ENCODE results near the gene TBCD.

TBCD gene

GRCh38 chr17:82907797-82908542, 156.1 kb downstream of the TBCD start:
- no peak for DNase-seq (ENCODE audit: low read depth)

GRCh38 chr17:82908543-82909160, 156.8 kb downstream of the TBCD start:
- DNase-seq (ENCODE audit: low read depth): no peak

GRCh38 chr17:82909322-82909904, 157.5 kb downstream of the TBCD start:
- DNase-seq (ENCODE audit: low read depth): no peak

DNA sequence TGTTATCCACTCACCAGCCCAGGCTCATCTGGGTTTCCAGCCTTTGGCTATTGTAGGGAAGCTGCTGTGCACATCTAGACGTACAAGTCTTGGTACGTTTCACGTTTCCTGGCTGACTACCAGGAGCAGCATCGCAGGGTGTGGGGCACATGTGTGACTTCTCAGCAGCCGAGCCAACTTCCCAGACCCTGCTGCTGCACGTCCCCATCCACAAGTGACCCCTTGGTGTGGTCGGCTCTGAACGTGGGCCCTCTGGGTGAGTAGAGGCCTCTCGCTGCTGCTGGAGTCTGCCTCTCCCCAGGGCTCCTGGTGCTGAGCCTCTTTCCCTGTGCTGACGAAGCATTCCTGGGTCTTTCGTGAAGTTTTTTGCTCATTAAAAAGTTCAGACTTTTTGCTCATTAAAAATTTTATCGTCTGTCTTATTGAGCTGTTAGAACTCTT, 158.2 kb downstream of the TBCD start:
- DNase-seq (ENCODE audit: low read depth): no peak

DNA sequence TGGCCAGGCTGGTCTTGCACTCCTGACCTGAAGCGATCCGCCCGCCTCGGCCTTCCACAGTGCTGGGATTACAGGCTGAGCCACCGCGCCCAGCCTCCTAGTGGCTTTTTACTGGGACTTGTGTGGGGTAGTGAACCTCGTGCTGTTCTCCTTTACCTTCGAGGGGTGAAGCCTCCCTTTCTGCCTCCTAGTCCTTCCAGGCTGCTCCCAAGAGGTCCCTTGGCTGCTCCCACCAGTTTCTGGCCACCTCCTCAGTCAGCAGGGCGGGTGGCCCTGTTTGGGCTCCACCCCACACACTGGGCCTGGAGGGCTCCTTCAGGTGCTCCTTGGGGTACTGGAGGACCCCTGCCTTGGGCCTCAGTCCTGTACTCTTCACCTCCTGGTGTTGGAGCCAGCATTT, 158.9 kb downstream of the TBCD start:
- DNase-seq (ENCODE audit: low read depth): no peak

DNA sequence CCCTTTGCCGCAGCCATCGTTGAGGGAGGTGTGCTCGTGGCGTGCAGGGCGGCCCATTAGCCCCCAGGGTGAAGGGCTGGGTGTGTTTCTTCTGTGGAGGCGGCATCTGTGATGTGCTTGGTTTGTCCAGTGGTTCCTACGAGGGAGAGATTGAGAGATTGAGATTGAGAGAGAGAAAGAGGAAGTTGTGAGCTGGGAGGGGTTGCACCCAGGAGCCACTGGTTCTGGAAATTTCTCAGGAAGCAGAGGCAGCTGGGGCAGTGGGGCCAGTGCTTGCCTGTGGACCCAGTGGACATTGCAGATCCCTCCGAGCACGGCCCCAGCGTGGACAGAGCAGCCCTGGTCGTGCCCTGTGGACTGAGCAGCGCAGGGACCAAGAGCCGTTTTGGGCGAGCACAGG, 160.0 kb downstream of the TBCD start:
- DNase-seq (ENCODE audit: low read depth): no peak

DNA sequence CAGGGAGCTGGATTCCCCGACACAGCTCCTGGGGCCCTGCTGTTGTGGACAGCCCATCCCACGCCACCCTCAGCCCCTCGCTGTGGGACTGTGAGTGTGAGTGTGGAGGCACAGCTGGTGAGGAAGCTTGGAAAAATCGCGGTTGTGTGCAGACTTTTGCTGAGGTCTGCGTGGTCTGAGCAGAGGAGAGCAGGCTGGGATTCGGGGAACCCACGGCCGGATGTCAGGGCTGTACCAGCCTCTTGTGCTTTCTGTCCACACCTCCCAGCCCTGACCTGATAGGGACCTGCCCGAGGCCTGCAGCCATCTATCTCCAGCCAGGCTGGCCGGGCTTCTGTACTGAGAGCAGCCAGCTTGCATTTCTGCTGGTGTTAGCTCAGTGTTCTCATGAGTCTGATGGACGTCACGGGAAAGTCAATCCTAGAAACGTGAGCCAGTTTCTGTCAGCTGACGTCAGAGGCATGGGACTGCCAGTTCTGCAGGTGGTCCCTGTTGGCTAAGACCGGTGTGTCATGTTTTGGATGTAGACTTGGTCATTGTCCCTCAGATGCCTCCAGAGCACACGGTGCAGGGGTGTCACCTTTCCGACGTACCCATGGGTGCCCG, 160.7 kb downstream of the TBCD start:
- DNase-seq (ENCODE audit: low read depth): no peak

GRCh38 chr17:82913304-82914043, 161.6 kb downstream of the TBCD start:
- no peak for DNase-seq (ENCODE audit: low read depth)

DNA sequence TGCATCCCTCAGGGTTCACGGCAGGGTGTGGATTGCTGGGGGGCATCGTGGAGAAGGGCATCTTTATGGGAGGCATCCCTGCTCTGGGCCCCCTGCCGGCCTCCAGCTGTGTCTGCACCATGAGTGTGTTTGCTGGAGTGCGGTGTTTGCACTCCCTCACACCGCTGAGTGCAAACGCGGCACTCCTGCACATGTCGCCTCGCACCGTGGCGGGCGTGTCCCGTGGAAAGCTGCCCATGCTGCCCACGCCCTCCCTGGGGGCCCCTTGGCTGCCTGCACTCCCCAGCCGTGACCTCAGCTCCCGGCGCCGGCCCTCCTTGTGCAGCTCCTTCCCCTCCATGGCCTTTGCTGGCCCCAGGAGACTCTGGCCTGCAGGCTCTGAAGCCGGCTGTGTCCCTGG, 162.5 kb downstream of the TBCD start:
- no peak for DNase-seq (ENCODE audit: low read depth)

DNA sequence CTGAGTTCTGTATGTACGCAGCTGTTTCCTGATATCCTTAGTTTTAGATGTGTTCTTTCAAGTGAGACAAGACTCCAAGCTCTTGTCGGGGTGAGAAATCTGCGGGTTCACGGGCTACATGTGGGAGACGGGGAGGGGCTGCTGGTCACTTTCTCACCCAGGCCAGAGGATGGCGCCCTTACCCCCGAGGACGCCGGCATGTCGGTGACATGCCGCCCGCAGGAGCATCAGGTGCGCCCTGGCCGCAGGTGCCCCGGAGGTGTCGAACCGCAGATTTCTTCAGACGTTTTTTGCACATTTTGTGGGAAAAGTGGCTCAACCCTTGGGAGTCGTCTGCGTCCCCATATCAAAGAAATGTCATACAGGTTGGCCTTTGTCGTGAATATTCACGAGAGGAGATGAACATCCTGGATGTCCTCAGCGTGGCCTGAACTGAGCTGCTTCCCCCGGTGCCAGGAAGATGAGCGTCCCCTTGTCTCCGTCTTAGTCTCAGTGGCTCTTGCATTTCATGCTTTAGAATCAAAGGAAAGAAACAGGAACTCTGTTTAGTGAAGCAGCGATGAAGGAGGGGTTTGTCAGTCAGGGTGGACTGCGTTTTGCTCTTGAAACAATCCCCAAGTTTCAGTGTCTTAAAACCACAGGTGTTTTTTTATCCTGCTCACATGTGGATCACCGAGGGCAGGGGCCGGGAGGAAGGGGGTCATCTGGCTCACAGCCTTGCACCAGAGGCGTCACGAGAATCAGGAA, 163.3 kb downstream of the TBCD start:
- no peak for DNase-seq (ENCODE audit: low read depth)

- no peak for DNase-seq (ENCODE audit: low read depth)
These were observed 163.8 kb downstream of the TBCD start for GRCh38 chr17:82915757-82916027.

DNA sequence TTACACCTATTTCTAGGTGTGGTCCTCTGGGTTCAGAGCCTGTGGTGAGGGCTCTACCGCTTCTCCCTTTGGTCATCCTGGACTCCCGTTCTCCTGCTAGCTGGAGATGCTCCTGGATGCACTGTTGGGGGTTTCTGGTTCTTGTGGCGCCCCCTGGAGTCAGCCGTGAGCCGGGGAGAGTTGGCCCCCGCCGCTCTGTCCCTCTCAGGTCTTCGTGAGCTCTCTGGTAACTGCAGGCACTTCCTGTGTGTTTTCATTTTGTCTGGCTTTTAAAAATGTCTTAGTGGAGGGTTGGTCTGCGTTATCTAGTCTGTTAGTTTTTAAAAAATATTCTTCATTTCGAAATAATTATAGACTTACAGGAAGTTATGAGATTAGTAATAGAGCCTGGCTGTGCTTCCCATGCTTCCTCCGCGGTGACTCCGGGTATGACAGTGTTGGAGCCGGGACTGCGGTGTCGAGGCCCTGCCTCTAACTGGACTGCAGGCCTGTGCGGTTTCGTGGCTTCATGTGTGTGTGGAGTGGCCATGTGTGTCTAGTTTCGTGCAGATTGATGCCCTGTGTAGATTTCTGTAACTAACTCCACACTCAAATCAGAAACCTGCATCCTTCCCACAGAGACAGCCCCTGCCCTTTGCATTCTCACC, 166.0 kb downstream of the TBCD start:
- DNase-seq (ENCODE audit: low read depth): no peak

DNA sequence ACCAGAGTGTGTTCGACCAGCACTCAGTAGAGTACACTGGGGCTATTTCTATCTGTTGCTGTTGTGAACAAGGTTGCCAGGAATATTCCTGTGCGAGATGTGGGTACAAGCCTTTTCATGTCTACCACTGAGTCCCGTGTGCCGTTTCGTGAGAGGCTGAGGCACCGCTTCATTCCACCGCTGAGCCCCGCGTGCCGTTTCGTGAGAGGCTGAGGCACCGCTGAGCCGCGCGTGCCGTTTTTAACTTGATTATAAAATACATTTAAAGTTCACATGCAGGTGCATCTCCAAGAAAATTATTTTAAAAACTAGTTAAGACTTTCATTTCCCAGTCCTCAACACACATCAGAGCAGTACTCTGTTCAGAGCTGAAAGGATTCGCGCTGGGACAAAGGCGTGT, 166.6 kb downstream of the TBCD start:
- no peak for DNase-seq (ENCODE audit: low read depth)

DNA sequence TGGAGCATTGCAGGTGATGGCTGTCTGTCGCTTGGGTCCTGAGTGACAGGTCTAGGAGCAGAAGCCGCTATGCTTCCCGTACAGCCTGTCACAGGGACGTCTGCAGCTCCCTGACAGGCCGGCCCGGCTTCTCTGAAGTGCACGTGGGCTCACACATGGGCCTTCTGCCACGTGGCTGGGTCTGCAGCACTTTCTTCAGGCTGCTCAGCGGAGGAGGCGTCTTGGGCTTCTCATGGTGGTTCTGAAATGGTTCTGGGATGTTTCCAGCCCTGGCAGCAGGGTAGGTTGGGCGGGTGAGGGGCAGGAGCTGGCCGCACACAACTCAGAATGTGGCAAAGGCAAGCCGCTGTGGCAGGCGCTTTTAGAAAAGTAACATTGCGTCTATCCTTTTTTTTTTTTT, 168.3 kb downstream of the TBCD start:
- no peak for DNase-seq (ENCODE audit: low read depth)

GRCh38 chr17:82920715-82921114, 168.8 kb downstream of the TBCD start:
- DNase-seq (ENCODE audit: low read depth): no peak

DNA sequence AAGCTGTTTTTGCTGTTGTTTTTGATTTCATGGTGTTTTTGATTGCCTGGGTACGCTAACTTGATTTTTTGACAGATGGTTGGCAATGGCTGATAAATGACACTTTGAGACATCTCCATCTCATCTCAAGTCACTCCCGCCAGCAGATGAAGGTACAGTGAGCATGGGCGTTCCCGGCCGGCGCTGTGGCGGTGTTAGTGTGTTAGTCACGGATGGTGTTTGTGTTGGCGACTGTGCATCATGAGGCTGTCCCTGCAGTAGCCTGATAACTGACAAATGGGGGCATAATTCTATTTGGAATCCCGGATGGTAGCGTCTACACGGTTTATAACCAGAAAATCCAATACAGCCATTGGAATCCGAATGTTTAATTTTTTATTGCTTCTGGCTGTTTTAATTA, 169.6 kb downstream of the TBCD start:
- DNase-seq (ENCODE audit: low read depth): no peak

- no peak for DNase-seq (ENCODE audit: low read depth)
These were observed 170.8 kb downstream of the TBCD start for GRCh38 chr17:82922646-82923045.

GRCh38 chr17:82923366-82924113, 171.7 kb downstream of the TBCD start:
- DNase-seq (ENCODE audit: low read depth): no peak

DNA sequence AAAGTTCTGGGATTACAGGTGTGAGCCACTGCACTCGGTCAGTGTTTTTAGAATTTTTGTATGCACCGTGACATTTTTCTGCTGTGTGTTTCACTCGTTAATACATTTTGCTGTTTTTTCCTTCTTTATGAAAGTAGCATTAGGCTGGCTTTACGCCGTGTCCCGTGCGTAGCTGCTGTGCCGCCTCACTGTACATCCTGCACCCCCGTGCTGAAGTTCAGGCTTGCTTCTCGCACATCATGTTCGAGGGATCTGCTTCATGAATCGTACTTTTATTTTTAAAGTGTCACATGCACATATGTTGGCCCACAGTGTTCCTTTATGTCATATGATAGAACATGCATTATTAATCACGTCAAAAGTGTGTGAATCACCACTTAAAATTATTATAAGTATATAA, 172.3 kb downstream of the TBCD start:
- DNase-seq (ENCODE audit: low read depth): no peak

GRCh38 chr17:82924812-82925211, 172.9 kb downstream of the TBCD start:
- no peak for DNase-seq (ENCODE audit: low read depth)

DNA sequence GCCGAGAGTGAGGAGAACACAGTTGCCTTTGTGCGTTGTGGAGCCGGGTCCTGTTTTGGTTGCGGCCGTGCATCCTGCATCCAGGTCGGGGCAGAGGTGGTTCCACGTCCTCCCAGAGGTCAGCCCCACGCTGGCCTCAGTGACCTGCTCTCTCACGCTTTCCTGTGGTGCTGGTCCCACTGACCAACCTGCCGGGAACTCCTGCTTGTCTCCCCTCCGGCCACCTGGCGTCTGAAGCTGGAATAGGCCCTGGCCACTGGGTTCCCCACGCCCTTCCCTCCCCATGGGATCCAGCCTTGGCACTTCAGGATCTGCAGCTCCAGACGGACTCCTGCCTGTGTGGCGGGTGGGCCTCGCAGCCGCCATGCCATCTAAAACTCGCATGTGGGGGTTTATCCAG, 173.5 kb downstream of the TBCD start:
- DNase-seq (ENCODE audit: low read depth): no peak

Measured in CMK (cell line).